HepG2 (cell line): Measurements from ENCODE around the gene TCF25. TPM values are rescaled to one million over a fixed set of nuclear protein-coding genes. Genes with fewer than 3 reads are reported as not detected.

Experiments used
- CC2D1A ChIP-seq: sonication (generic); formaldehyde crosslinking; IDR thresholded peaks from 2 replicates; pipeline ENCODE4 v1.8.1; 2023; ENCODE audit warnings: mild to moderate bottlenecking, missing genetic modification reagents
- CEBPG ChIP-seq: IDR thresholded peaks from 2 replicates; pipeline ENCODE4 v1.6.1; 2016
- CREB3 ChIP-seq: sonication (generic); formaldehyde crosslinking; IDR thresholded peaks from 2 replicates; pipeline ENCODE4 v1.5.0; 2020; ENCODE audit warnings: missing genetic modification reagents
- DNMT1 ChIP-seq: sonication (generic); formaldehyde crosslinking; IDR thresholded peaks from 2 replicates; pipeline ENCODE4 v1.5.1; 2020; ENCODE audit warnings: mild to moderate bottlenecking, missing genetic modification reagents
- GZF1 ChIP-seq: sonication (generic); formaldehyde crosslinking; IDR thresholded peaks from 2 replicates; pipeline ENCODE4 v1.5.1; 2020; ENCODE audit warnings: mild to moderate bottlenecking, missing genetic modification reagents
- KAT8 ChIP-seq: IDR thresholded peaks from 2 replicates; pipeline ENCODE4 v1.6.1; 2016; ENCODE audit warnings: missing genetic modification reagents, missing compliant biosample characterization
- KDM2A ChIP-seq: sonication (generic); formaldehyde crosslinking; IDR thresholded peaks from 2 replicates; pipeline ENCODE4 v1.4.0; 2020; ENCODE audit warnings: low read depth, missing genetic modification reagents, borderline replicate concordance
- PRPF4 ChIP-seq: fragments of 200-400 bp; formaldehyde crosslinking; IDR thresholded peaks from 2 replicates; pipeline ENCODE4 v1.6.1; 2016; ENCODE audit warnings: low read length, low read depth; ENCODE audit not compliant: poor library complexity, severe bottlenecking
- RXRB ChIP-seq: IDR thresholded peaks from 2 replicates; pipeline ENCODE4 v1.6.1; 2016; ENCODE audit warnings: borderline replicate concordance, missing genetic modification reagents, missing compliant biosample characterization
- SNAPC2 ChIP-seq: sonication (generic); formaldehyde crosslinking; IDR thresholded peaks from 2 replicates; pipeline ENCODE4 v1.8.1; 2022; ENCODE audit warnings: mild to moderate bottlenecking, missing genetic modification reagents
- SP4 ChIP-seq: sonication (generic); formaldehyde crosslinking; IDR thresholded peaks from 2 replicates; pipeline ENCODE4 v1.8.1; 2023; ENCODE audit warnings: mild to moderate bottlenecking, missing genetic modification reagents
- TOE1 ChIP-seq: sonication (generic); formaldehyde crosslinking; IDR thresholded peaks from 2 replicates; pipeline ENCODE4 v1.4.0; 2020; ENCODE audit warnings: mild to moderate bottlenecking, missing genetic modification reagents
- ZBTB8A ChIP-seq: sonication (generic); formaldehyde crosslinking; IDR thresholded peaks from 2 replicates; pipeline ENCODE4 v1.4.0; 2020; ENCODE audit warnings: mild to moderate bottlenecking, low read depth, missing genetic modification reagents, borderline replicate concordance
- ZEB1 ChIP-seq: IDR thresholded peaks from 2 replicates; pipeline ENCODE4 v1.6.1; 2012; ENCODE audit warnings: mild to moderate bottlenecking, low read depth, inconsistent platforms; ENCODE audit not compliant: insufficient replicate concordance
- ZNF143 ChIP-seq: sonication (generic); formaldehyde crosslinking; IDR thresholded peaks from 2 replicates; pipeline ENCODE4 v1.4.0; 2020; ENCODE audit warnings: missing genetic modification reagents
- ZNF264 ChIP-seq: sonication (generic); formaldehyde crosslinking; IDR thresholded peaks from 2 replicates; pipeline ENCODE4 v1.4.0; 2020; ENCODE audit warnings: missing genetic modification reagents
- ZNF451 ChIP-seq: sonication (generic); formaldehyde crosslinking; IDR thresholded peaks from 2 replicates; pipeline ENCODE4 v1.5.0; 2020; ENCODE audit warnings: mild to moderate bottlenecking, missing genetic modification reagents
- ZNF557 ChIP-seq: sonication (generic); formaldehyde crosslinking; IDR thresholded peaks from 2 replicates; pipeline ENCODE4 v1.4.0; 2020; ENCODE audit warnings: missing genetic modification reagents
- ZNF841 ChIP-seq: sonication (generic); formaldehyde crosslinking; IDR thresholded peaks from 2 replicates; pipeline ENCODE4 v1.8.1; 2023; ENCODE audit warnings: missing genetic modification reagents, borderline replicate concordance
- ZNF891 ChIP-seq: sonication (generic); formaldehyde crosslinking; IDR thresholded peaks from 2 replicates; pipeline ENCODE4 v1.5.0; 2020; ENCODE audit warnings: mild to moderate bottlenecking, missing genetic modification reagents
- polyA plus RNA-seq, 8 experiments: library from polyadenylated mRNA; depleted of rRNA in 3 of 8; stranded (reverse) in 7 of 8; unstranded in 1 of 8; fragments of >200 nt; fragmentation: Illumina TruSeq in 4 of 8; extraction: Trizol in 4 of 8; gene quantifications; 2 replicates each; pipeline versions ENCODE4 v1.2.1 to v1.2.3, GENCODE V29; 2011 to 2016; ENCODE audit warnings: low read depth in 4 of 8, missing spikeins in 1 of 8, mixed read lengths in 1 of 8; ENCODE audit not compliant: insufficient read depth in 1 of 8
- total RNA-seq, 5 experiments: library from RNA; depleted of rRNA; stranded (reverse); fragments of >200 nt; fragmentation: Illumina TruSeq; extraction: Trizol; gene quantifications; 2 replicates each; pipeline ENCODE4 v1.2.3, GENCODE V29; 2016; ENCODE audit warnings: low read depth in 1 of 5
- TF ChIP-seq, protein P1 (sequence below): sonication (generic); formaldehyde crosslinking; conservative IDR thresholded peaks from 2 replicates; pipeline ENCODE4 v1.8.0; 2022; ENCODE audit warnings: low read depth, missing genetic modification reagents
- TF ChIP-seq, protein P2 (sequence below): sonication (generic); formaldehyde crosslinking; IDR thresholded peaks from 2 replicates; pipeline ENCODE4 v1.4.0; 2020; ENCODE audit warnings: missing genetic modification reagents
- TF ChIP-seq, protein P3 (sequence below): sonication (generic); formaldehyde crosslinking; IDR thresholded peaks from 2 replicates; pipeline ENCODE4 v1.4.0; 2020; ENCODE audit warnings: low read depth, mild to moderate bottlenecking, missing genetic modification reagents
- TF ChIP-seq, protein P4 (sequence below): sonication (generic); formaldehyde crosslinking; IDR thresholded peaks from 2 replicates; pipeline ENCODE4 v1.4.0; 2020; ENCODE audit warnings: mild to moderate bottlenecking, missing genetic modification reagents

Gene TCF25
- total and polyA plus RNA-seq, 2 of the 13 experiments (the other 11 are each of a cell fraction or from before 2014, with no cell fraction given), result 138 to 206 TPM

GRCh38 chr16:89873109-89873971 is at the start of gene TCF25 (continued):
- TF ChIP-seq GZF1 (CRISPR knock-in tag) (no peak), ZNF891 (CRISPR knock-in tag) (peak; percentile 96), TOE1 (CRISPR knock-in tag) (no peak; the same call in 1 of the 2 replicates), SP4 (CRISPR knock-in tag) (no peak; the same call in 1 of the 2 replicates), SNAPC2 (no peak; the same call in none of the 2 replicates), CREB3 (CRISPR knock-in tag) (no peak; the same call in 1 of the 2 replicates), ZEB1 (peak; percentile 39), PRPF4 (no peak), ZNF841 (no peak), ZNF143 (CRISPR knock-in tag) (no peak), ZNF451 (CRISPR knock-in tag) (peak; percentile 95), ZNF264 (CRISPR knock-in tag) (peak; percentile 70; the same call in 1 of the 2 replicates), ZBTB8A (CRISPR knock-in tag) (no peak), DNMT1 (no peak), KAT8 (peak; percentile 81), ZNF557 (peak; percentile 77; the same call in 1 of the 2 replicates), KDM2A (CRISPR knock-in tag) (peak; percentile 94), RXRB (CRISPR knock-in tag) (no peak; the same call in 1 of the 2 replicates), CEBPG (CRISPR knock-in tag) (0 out of 2 replicates have a peak, but pooled peaks have one; percentile 1), CC2D1A (CRISPR knock-in tag) (0 out of 2 replicates have a peak, but pooled peaks have one; percentile 79)
- TF ChIP-seq, protein P1, sequence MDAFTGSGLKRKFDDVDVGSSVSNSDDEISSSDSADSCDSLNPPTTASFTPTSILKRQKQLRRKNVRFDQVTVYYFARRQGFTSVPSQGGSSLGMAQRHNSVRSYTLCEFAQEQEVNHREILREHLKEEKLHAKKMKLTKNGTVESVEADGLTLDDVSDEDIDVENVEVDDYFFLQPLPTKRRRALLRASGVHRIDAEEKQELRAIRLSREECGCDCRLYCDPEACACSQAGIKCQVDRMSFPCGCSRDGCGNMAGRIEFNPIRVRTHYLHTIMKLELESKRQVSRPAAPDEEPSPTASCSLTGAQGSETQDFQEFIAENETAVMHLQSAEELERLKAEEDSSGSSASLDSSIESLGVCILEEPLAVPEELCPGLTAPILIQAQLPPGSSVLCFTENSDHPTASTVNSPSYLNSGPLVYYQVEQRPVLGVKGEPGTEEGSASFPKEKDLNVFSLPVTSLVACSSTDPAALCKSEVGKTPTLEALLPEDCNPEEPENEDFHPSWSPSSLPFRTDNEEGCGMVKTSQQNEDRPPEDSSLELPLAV (CRISPR knock-in tag), result no peak
- TF ChIP-seq, protein P2, sequence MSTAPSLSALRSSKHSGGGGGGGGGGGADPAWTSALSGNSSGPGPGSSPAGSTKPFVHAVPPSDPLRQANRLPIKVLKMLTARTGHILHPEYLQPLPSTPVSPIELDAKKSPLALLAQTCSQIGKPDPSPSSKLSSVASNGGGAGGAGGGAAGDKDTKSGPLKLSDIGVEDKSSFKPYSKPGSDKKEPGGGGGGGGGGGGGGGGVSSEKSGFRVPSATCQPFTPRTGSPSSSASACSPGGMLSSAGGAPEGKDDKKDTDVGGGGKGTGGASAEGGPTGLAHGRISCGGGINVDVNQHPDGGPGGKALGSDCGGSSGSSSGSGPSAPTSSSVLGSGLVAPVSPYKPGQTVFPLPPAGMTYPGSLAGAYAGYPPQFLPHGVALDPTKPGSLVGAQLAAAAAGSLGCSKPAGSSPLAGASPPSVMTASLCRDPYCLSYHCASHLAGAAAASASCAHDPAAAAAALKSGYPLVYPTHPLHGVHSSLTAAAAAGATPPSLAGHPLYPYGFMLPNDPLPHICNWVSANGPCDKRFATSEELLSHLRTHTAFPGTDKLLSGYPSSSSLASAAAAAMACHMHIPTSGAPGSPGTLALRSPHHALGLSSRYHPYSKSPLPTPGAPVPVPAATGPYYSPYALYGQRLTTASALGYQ (CRISPR knock-in tag), result peak; percentile 68
- TF ChIP-seq, protein P3, sequence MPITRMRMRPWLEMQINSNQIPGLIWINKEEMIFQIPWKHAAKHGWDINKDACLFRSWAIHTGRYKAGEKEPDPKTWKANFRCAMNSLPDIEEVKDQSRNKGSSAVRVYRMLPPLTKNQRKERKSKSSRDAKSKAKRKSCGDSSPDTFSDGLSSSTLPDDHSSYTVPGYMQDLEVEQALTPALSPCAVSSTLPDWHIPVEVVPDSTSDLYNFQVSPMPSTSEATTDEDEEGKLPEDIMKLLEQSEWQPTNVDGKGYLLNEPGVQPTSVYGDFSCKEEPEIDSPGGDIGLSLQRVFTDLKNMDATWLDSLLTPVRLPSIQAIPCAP (CRISPR knock-in tag), result peak; percentile 36; the same call in 1 of the 2 replicates
- TF ChIP-seq, protein P4, sequence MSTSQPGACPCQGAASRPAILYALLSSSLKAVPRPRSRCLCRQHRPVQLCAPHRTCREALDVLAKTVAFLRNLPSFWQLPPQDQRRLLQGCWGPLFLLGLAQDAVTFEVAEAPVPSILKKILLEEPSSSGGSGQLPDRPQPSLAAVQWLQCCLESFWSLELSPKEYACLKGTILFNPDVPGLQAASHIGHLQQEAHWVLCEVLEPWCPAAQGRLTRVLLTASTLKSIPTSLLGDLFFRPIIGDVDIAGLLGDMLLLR (CRISPR knock-in tag), result peak; percentile 87
